Naive B cell (primary cell): Measurements from ENCODE around the gene DPP10. TPM values are rescaled to one million over a fixed set of nuclear protein-coding genes. Genes with fewer than 3 reads are reported as not detected.

ENCODE experiments used
- ATAC-seq, 2 donors: fragments of 150-1000 bp; cut with Tn5 transposase; 2 replicates each; pipeline ENCODE4 v1.10.0; 2021; ENCODE audit warnings: low read depth in 2 of 2, mild to moderate bottlenecking in 2 of 2, moderate library complexity in 2 of 2
- DNase-seq: peaks from one replicate; pipeline ENCODE4 v3.0.0; 2022
- H3K27ac Mint-ChIP-seq, 6 donors: one replicate each; pipeline ENCODE4 v1.8.0; 2020 to 2022; ENCODE audit warnings: mild to moderate bottlenecking in 6 of 6, mixed read lengths in 6 of 6, moderate library complexity in 5 of 6, inconsistent platforms in 2 of 6
- H3K27me3 Mint-ChIP-seq, 3 donors: one replicate each; pipeline ENCODE4 v1.8.0; 2021 to 2022; ENCODE audit warnings: mixed read lengths in 3 of 3, mild to moderate bottlenecking in 1 of 3
- H3K36me3 Mint-ChIP-seq, 2 donors: one replicate each; pipeline ENCODE4 v1.8.0; 2020 to 2022; ENCODE audit warnings: mixed read lengths in 2 of 2, inconsistent platforms in 1 of 2, mild to moderate bottlenecking in 1 of 2
- H3K4me1 Mint-ChIP-seq, 3 donors: one replicate each; pipeline ENCODE4 v1.8.0; 2020 to 2022; ENCODE audit warnings: mixed read lengths in 3 of 3, inconsistent platforms in 1 of 3, mild to moderate bottlenecking in 1 of 3, moderate library complexity in 1 of 3
- H3K4me3 Mint-ChIP-seq, 8 donors: one replicate each; pipeline ENCODE4 v1.8.0; 2020 to 2022; ENCODE audit warnings: mild to moderate bottlenecking in 8 of 8, mixed read lengths in 8 of 8, moderate library complexity in 8 of 8, inconsistent platforms in 2 of 8
- H3K9me3 Mint-ChIP-seq, 7 donors: one replicate each; pipeline ENCODE4 v1.8.0; 2020 to 2022; ENCODE audit warnings: mixed read lengths in 7 of 7, mild to moderate bottlenecking in 5 of 7, inconsistent platforms in 2 of 7, moderate library complexity in 1 of 7
- polyA plus RNA-seq, 6 donors: library from polyadenylated mRNA; unstranded; fragments of 300-500 nt; fragmentation: Illumina TruSeq; gene quantifications; one replicate each; pipeline ENCODE4 v1.2.3, GENCODE V29; 2021; ENCODE audit warnings: low read depth in 6 of 6

Gene DPP10
- polyA plus RNA-seq, 6 donors from 2014 or later: not detected

DNA sequence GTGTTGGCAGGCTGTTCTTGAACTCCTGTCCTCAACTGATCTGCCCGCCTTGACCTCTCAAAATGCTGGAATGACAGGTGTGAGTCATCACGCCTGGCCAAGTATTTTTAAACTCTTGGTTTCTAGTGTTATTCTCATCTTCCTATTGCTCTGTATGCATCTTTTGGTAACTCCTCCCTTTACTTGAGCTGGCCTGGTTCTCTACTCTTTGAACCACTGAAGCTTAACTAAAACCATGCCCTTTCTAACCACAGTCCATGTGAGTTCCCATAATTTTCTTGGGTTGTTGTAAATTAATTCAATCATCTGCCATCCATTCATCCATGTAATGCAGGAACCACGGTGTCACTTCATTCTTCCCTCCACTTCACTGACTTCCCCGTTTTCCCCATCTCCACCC lies 1131.3 kb downstream of the DPP10 start:
- DNase-seq (no peak), ATAC-seq (no peak)
- no peaks in the 10 kb centered on the region for H3K36me3 Mint-ChIP-seq
- H3K27ac Mint-ChIP-seq: no peak overlapping the region
- peaks cover 6 to 20% (median 10%) of the 10 kb centered on the region in 7 donors for H3K9me3 Mint-ChIP-seq
- no peak overlapping the region for H3K4me3 Mint-ChIP-seq
- no peaks in the 10 kb centered on the region for H3K27me3 Mint-ChIP-seq
- no peaks in the 10 kb centered on the region for H3K4me1 Mint-ChIP-seq

DNA sequence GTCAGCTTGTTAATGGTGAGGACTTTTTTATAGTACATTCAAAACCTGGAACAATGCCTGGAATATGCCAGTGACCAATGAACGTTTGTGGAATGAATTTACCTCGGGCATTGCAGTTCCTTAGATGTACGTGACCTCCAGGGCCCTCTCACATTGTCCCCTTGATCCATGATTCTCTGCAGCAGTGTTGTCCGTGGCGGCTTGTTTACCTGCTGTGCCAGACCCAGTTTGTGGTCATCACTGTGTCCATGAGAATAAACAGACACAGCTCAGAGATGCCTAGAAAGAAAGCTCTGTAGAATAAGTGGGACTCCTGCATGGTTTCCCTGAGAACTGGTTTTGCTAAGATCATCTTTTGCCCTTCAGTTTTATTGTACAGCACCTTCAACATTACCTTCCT lies 1132.2 kb downstream of the DPP10 start:
- no peak for ATAC-seq
- Mint-ChIP-seq H3K4me1 (no peaks in the 10 kb centered on the region), H3K36me3 (no peaks in the 10 kb centered on the region), H3K9me3 (peaks cover 5 to 18% (median 8%) of the 10 kb centered on the region in 7 donors), H3K4me3 (no peak overlapping the region), H3K27ac (no peak overlapping the region), H3K27me3 (no peaks in the 10 kb centered on the region)
- no peak for DNase-seq

DNA sequence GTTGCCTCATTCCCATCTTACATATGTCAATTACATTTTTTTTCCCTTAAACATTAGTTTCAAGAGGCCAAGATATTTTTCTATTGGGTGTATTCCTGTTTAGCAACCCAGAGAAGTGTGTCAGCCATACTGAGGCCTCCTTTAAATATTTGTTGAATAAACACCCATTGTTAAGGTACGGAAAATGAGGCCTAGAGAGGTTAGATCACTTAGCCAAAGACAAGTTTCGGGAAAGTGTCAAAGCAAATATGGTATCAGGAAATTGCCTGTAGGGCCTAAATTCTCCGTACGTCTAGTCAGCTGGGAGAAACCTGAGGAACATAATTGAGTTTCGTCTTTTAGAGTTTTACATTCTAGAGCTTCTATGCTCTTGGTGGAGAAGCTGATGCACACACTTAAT lies 1138.3 kb downstream of the DPP10 start:
- Mint-ChIP-seq H3K36me3 (no peaks in the 10 kb centered on the region), H3K4me1 (no peaks in the 10 kb centered on the region), H3K4me3 (no peak overlapping the region)

DNA sequence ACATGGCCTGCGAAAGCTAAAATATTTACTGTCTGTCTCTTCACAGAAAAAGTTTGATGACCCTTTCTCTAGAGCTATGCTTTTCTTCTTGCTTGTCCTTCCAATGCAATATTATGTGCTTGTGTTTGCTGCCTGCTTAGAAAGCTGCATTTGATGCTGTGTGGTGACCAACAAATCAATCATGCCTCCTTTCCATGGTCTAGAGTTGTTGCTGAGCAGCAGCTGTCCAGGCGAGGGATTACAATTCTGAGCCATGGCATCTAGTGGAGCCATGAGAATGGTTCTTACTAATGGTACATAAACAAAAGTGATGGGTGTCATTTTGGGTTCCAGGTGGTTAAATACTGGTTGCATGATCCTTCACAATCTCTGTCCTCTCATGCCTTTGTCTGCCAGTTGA lies 1142.1 kb downstream of the DPP10 start:
- Mint-ChIP-seq H3K4me3 (no peak overlapping the region), H3K4me1 (no peaks in the 10 kb centered on the region), H3K36me3 (no peaks in the 10 kb centered on the region), H3K27me3 (no peaks in the 10 kb centered on the region), H3K9me3 (peaks cover 0 to 9% (median 5%) of the 10 kb centered on the region in 7 donors), H3K27ac (no peak overlapping the region)
- no peak for ATAC-seq
- DNase-seq: no peak

More for the DNA sequence above, 1138.3 kb downstream of the DPP10 start:
- Mint-ChIP-seq H3K27ac (no peak overlapping the region), H3K27me3 (no peaks in the 10 kb centered on the region), H3K9me3 (peaks cover 0 to 9% (median 0%) of the 10 kb centered on the region in 7 donors)
- ATAC-seq (no peak), DNase-seq (no peak)

DNA sequence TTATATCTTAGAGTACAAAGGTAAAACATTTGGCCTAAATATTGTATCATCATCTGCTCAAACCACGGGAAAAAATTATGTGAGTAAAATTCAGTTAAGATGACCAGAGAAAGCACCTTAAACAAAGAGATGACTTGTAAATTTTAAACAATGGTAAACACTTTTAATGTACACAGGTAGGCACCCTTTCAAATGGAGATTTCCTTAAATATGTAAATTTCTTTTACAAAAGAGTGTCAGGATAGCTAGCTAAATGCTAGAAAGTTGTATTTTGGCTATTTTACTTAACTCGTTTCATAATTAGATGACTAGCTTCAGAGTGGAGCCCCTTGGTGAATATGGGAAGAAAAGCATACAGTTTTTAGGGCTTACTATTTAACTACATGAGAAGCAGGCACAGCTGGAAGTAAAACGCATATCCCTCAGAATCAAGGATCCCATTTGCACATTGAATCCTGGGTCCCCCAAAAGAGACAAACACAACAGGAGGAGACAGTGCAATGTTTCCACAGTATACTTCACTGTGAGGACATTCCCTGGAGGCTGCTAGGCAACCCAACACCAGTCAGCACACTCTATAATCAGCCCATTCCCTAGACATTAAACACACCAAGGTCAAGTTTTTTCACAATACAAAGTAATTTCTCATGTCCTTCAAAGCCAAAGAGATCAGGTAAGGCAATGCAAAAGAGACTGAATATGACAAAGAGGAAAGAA lies 1154.4 kb downstream of the DPP10 start:
- Mint-ChIP-seq H3K4me3 (peak overlapping the region in 1 of 8 donors; percentile 7), H3K4me1 (no peaks in the 10 kb centered on the region), H3K27me3 (no peaks in the 10 kb centered on the region), H3K27ac (no peak overlapping the region), H3K9me3 (peaks cover 3 to 14% (median 8%) of the 10 kb centered on the region in 7 donors), H3K36me3 (peaks cover 0 to 7% of the 10 kb centered on the region in 2 donors)
- DNase-seq (no peak), ATAC-seq (no peak)

DNA sequence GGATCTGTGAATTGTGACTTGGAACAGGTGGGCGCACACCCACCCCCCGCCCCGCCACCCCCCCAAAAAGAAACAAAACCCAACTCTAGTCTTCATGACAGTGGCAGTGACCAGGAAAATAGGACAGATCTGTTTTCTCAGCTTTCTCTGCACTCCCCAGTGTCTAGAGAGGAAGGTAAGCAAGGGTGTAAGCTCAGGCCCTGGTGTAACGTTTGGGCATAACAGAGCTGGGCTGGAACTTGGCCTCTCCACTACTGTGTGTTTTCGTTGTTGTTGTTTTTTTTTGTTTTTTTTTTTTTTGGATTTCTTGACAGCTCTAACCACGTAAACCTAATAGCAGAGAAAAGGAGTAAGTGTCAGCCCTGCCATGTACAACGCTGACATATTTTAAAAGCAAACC lies 1160.8 kb downstream of the DPP10 start:
- H3K27ac Mint-ChIP-seq: no peak overlapping the region
- no peaks in the 10 kb centered on the region for H3K36me3 Mint-ChIP-seq
- ATAC-seq (no peak), DNase-seq (no peak)
- H3K9me3 Mint-ChIP-seq: peaks cover 0 to 10% (median 0%) of the 10 kb centered on the region in 7 donors
- H3K4me3 Mint-ChIP-seq: no peak overlapping the region
- no peaks in the 10 kb centered on the region for H3K4me1 Mint-ChIP-seq
- no peaks in the 10 kb centered on the region for H3K27me3 Mint-ChIP-seq

DNA sequence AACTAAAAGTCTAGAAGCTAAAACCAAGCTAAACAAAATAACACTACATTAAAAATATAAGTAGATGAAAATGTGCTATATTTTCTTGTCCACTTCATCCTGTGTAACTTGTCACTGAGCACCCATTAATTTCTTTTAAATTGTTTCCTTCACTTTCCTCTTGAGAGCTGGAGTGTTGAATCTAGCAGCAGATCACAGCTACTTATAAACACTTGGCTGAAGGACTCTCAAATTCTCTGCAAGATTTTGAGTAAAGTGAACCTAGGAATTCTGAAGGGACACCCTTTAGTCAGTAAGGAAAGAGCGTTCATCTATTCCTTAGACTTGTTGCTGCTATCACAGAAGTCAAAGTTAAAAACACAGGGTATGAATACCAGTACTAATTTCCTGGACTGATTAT lies 1163.9 kb downstream of the DPP10 start:
- ATAC-seq: no peak
- no peak for DNase-seq
- H3K27ac Mint-ChIP-seq: no peak overlapping the region
- H3K9me3 Mint-ChIP-seq: peaks cover 0 to 5% (median 0%) of the 10 kb centered on the region in 7 donors
- no peak overlapping the region for H3K4me3 Mint-ChIP-seq
- H3K36me3 Mint-ChIP-seq: no peaks in the 10 kb centered on the region
- H3K4me1 Mint-ChIP-seq: no peaks in the 10 kb centered on the region
- no peaks in the 10 kb centered on the region for H3K27me3 Mint-ChIP-seq

DNA sequence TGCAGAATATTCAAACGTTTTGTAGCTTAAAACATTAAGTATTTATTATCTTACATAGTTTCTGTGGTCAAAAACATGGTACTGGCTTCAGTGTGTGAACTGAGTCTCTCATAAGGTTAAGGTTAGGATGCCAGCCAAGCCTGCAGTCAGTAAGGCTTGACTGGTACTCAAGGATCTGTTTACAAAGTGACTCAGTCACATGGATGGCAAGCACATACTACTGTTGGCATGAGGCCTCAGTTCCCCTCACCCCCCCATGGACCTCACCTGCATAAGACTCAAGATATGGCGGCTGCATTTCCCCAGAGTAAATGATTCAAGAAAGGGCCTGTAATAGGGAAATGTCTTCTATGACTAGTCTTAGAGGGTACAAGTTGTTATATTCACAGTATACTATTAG lies 1167.5 kb downstream of the DPP10 start:
- no peaks in the 10 kb centered on the region for H3K4me1 Mint-ChIP-seq
- peaks cover 0 to 5% (median 3%) of the 10 kb centered on the region in 7 donors for H3K9me3 Mint-ChIP-seq
- DNase-seq (no peak), ATAC-seq (no peak)
- no peaks in the 10 kb centered on the region for H3K27me3 Mint-ChIP-seq
- H3K36me3 Mint-ChIP-seq: no peaks in the 10 kb centered on the region
- no peak overlapping the region for H3K4me3 Mint-ChIP-seq
- no peak overlapping the region for H3K27ac Mint-ChIP-seq

DNA sequence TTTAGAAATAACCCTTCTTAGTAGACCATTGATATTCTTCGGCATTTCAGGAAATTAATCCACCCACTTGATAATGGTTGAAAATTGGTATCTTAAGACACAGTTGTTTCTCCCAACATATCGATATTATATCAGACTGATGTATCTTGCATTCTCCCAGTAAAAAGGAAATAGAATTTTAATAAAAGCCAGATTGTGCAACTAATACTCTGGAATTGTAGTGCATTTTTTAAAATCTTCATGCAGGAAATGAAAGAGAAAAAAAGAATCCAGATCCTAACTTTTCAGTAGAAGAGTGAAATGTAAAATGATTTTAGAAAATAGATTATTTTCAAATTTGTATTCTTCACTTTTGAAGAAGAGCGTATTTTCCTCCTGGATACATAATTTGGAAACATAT lies 1168.4 kb downstream of the DPP10 start:
- no peaks in the 10 kb centered on the region for H3K36me3 Mint-ChIP-seq
- no peak overlapping the region for H3K27ac Mint-ChIP-seq
- H3K4me1 Mint-ChIP-seq: no peaks in the 10 kb centered on the region
- ATAC-seq (no peak), DNase-seq (no peak)
- H3K4me3 Mint-ChIP-seq: no peak overlapping the region
- H3K9me3 Mint-ChIP-seq: peaks cover 0 to 5% (median 3%) of the 10 kb centered on the region in 7 donors
- no peaks in the 10 kb centered on the region for H3K27me3 Mint-ChIP-seq

DNA sequence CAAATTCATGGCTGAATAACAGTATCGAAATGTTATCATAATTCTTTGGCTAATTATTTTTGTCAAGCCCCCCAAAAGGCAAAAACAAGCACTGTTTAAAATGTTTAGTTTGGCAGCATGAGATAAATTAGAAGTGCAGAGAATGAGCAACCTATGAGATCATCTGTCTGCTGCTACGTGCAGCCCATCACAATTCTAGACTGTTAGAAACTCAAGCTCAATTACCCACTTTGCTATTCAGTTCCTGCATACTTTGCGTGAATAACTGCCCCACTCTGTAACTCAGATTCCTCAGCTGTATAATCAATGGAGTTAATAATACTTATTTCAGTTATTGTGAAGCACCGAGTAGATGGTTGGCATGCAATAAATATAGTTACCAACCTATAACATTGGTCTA lies 1181.9 kb downstream of the DPP10 start:
- H3K36me3 Mint-ChIP-seq: no peaks in the 10 kb centered on the region
- no peaks in the 10 kb centered on the region for H3K4me1 Mint-ChIP-seq
- H3K4me3 Mint-ChIP-seq: no peak overlapping the region
- H3K27me3 Mint-ChIP-seq: no peaks in the 10 kb centered on the region
- DNase-seq: no peak
- H3K9me3 Mint-ChIP-seq: peaks cover 0 to 14% (median 3%) of the 10 kb centered on the region in 7 donors
- no peak for ATAC-seq
- H3K27ac Mint-ChIP-seq: no peak overlapping the region

DNA sequence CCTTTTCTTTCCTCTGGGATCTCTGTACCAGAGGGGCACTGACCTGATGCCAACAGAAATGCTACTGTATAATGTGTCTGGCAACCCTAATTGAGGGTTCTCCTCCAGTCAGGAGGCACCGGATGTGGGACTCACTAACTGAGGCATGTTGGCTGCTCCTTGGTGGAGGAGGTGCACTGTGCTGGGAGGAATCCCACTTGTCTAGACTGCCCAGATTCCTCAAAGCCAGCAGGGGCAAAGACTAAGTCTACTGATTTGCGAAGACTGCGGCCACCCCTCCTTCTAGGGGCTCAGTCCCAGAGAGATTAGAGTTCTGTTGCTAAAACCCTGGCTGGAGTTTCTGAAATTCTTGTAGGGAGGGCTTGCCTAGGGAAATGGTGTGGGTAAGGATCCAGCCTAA lies 1192.1 kb downstream of the DPP10 start:
- Mint-ChIP-seq H3K27ac (no peak overlapping the region), H3K4me1 (no peaks in the 10 kb centered on the region), H3K36me3 (peaks cover 0 to 4% of the 10 kb centered on the region in 2 donors), H3K27me3 (no peaks in the 10 kb centered on the region), H3K9me3 (peaks cover 4 to 29% (median 15%) of the 10 kb centered on the region in 7 donors), H3K4me3 (no peak overlapping the region)
- DNase-seq (no peak), ATAC-seq (no peak)

DNA sequence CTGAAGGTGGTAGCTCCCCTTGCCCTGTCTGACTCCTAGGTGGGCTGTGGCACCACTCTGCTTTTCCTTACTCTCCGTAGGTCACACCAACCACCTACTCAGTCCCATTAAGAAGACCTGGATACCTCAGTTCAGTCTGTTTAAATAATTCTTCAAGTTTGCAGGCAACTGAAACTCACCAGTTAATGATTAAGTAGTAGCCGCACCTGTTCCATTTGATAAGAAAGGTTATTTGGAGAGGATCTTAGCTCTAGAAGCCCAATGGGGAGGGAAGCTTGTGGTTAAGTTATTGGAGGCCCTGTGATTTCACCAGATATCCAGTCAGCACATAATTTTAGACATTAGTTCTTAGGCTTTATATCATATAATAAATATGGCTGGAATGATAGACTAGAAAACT lies 1193.0 kb downstream of the DPP10 start:
- H3K9me3 Mint-ChIP-seq: peaks cover 3 to 29% (median 14%) of the 10 kb centered on the region in 7 donors
- no peak overlapping the region for H3K27ac Mint-ChIP-seq
- no peaks in the 10 kb centered on the region for H3K27me3 Mint-ChIP-seq
- DNase-seq (no peak), ATAC-seq (no peak)
- H3K36me3 Mint-ChIP-seq: peaks cover 0 to 4% of the 10 kb centered on the region in 2 donors
- H3K4me1 Mint-ChIP-seq: no peaks in the 10 kb centered on the region
- no peak overlapping the region for H3K4me3 Mint-ChIP-seq

DNA sequence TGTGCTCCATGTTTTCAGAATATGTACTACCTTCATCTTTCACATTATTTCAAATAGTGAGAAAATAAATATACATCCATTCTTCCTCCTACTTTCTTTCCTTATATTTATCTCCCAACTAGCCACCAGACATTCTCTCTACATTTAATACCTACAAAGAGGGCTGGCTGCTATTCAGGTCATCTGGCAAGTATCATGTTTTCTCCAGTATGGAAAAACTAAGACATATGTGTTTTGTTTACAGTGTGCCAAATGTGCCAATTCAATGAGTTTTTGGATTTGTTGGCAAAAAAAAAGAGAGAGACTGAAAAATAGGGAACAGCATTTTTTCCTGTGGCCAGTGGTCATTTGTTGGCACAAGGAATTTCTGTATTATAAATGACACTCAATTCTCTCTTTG lies 1207.3 kb downstream of the DPP10 start:
- H3K36me3 Mint-ChIP-seq: no peaks in the 10 kb centered on the region
- peaks cover 0 to 12% (median 6%) of the 10 kb centered on the region in 7 donors for H3K9me3 Mint-ChIP-seq
- H3K27me3 Mint-ChIP-seq: no peaks in the 10 kb centered on the region
- H3K4me3 Mint-ChIP-seq: no peak overlapping the region
- no peaks in the 10 kb centered on the region for H3K4me1 Mint-ChIP-seq
- DNase-seq (no peak), ATAC-seq (no peak)
- H3K27ac Mint-ChIP-seq: no peak overlapping the region

DNA sequence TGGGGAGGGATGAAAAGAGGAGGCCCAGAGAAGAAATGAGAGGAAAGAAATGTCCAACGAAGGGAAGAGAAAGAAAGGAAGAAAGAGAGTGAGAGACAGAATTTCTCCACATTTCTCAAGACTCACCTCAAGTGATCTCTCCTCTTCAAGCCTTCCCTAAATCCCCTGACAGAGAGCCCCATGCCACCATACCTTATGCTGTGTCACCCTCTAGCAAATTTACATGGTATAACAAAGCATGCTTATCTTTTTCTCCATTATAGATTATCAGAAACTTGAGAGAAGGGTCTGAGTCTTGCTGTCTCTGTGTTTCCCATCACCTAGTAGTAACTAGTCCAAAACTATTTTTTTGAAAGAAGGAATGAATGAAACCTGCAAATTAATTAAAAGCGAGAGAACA lies 1208.4 kb downstream of the DPP10 start:
- no peak for ATAC-seq
- DNase-seq: no peak

More for the DNA sequence above, 1208.4 kb downstream of the DPP10 start:
- Mint-ChIP-seq H3K27me3 (no peaks in the 10 kb centered on the region), H3K36me3 (no peaks in the 10 kb centered on the region), H3K9me3 (peaks cover 0 to 12% (median 6%) of the 10 kb centered on the region in 7 donors), H3K27ac (no peak overlapping the region), H3K4me3 (no peak overlapping the region), H3K4me1 (no peaks in the 10 kb centered on the region)
